ENCODE results near the gene ROBO1.
"Not testable (repeated sequence)": the region's sequence is repeated elsewhere in the genome, so short reads cannot be mapped to it uniquely, and the experiment has no call there.

ROBO1 gene

DNA sequence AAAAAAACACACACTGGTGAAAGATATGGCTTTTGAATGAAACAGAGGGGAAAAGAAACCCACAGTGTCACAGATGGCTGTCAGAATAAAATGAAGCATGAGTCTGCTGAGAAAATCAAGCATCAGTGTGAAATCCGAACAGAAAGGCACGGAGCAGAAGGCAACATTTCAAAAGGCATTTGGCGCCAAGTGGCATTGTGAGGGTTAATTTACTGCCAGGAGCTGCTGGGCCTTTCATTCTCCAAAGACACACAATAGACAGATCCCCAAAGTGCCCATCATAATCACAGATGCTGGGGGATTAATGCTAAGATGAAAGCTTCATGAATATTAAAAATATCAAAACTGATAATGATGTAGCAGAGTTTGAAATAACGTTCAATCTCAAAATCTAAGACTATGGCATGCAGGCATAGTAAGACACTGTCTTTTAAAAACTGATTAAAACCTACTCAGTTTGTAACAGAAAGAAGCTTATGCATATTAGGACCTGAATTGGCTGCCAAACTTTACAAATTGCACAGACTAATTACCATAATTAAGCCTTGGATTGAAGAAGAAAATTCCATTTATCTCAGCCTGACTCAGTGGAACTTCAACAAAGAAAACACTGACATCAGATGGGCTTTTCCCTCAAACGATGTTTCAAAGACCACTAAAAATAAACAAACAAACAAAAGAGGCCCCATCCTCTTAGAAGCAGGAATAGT, 589.2 kb downstream of the ROBO1 start:
- no peaks in the 10 kb centered on the region for H3F3A ChIP-seq (ENCODE audit: insufficient read depth)
- no peak overlapping the region for H3K4me3 ChIP-seq (ENCODE audit: insufficient read depth, low read length, poor library complexity, severe bottlenecking)
- H3K36me3 ChIP-seq (ENCODE audit: low read length), result no peaks in the 10 kb centered on the region
- H3K27ac ChIP-seq (ENCODE audit: low read depth, low read length), result no peak overlapping the region
- H2AFZ ChIP-seq (ENCODE audit: low read depth, low read length, severe bottlenecking), result no peak overlapping the region
- H3K79me2 ChIP-seq (ENCODE audit: insufficient read depth, low read length), result no peaks in the 10 kb centered on the region
- H3K9me2 ChIP-seq (replicated peaks; ENCODE audit: insufficient read depth, low read length), result no peaks in the 10 kb centered on the region
- H3K27me3 ChIP-seq (ENCODE audit: low read length), result no peaks in the 10 kb centered on the region
- TF ChIP-seq EZH2phosphoT487 (conservative IDR thresholded peaks at IDR 0.05; ENCODE audit: low read length), result no peak
- H4K20me1 ChIP-seq (ENCODE audit: low read depth, low read length), result no peaks in the 10 kb centered on the region
- no peaks in the 10 kb centered on the region for H3K9me3 ChIP-seq (ENCODE audit: insufficient read depth, low read length)
- H3K4me2 ChIP-seq (ENCODE audit: low read depth, low read length, poor library complexity, severe bottlenecking), result no peak overlapping the region
- H3K9ac ChIP-seq (ENCODE audit: low read length), result no peak overlapping the region

GRCh38 chr3:79175870-79176269, 591.9 kb downstream of the ROBO1 start:
- H3K79me2 ChIP-seq (ENCODE audit: insufficient read depth, low read length), result no peaks in the 10 kb centered on the region
- no peaks in the 10 kb centered on the region for H3F3A ChIP-seq (ENCODE audit: insufficient read depth)
- no peaks in the 10 kb centered on the region for H4K20me1 ChIP-seq (ENCODE audit: low read depth, low read length)
- no peaks in the 10 kb centered on the region for H3K9me2 ChIP-seq (replicated peaks; ENCODE audit: insufficient read depth, low read length)
- TF ChIP-seq EZH2phosphoT487 (conservative IDR thresholded peaks at IDR 0.05; ENCODE audit: low read length), result no peak
- TF ChIP-seq, protein P1, sequence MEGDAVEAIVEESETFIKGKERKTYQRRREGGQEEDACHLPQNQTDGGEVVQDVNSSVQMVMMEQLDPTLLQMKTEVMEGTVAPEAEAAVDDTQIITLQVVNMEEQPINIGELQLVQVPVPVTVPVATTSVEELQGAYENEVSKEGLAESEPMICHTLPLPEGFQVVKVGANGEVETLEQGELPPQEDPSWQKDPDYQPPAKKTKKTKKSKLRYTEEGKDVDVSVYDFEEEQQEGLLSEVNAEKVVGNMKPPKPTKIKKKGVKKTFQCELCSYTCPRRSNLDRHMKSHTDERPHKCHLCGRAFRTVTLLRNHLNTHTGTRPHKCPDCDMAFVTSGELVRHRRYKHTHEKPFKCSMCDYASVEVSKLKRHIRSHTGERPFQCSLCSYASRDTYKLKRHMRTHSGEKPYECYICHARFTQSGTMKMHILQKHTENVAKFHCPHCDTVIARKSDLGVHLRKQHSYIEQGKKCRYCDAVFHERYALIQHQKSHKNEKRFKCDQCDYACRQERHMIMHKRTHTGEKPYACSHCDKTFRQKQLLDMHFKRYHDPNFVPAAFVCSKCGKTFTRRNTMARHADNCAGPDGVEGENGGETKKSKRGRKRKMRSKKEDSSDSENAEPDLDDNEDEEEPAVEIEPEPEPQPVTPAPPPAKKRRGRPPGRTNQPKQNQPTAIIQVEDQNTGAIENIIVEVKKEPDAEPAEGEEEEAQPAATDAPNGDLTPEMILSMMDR (IDR thresholded peaks at IDR 0.05; ENCODE audit: insufficient read depth, low read length, poor library complexity, severe bottlenecking), result no peak
- no peak overlapping the region for H3K4me2 ChIP-seq (ENCODE audit: low read depth, low read length, poor library complexity, severe bottlenecking)
- H2AFZ ChIP-seq (ENCODE audit: low read depth, low read length, severe bottlenecking), result no peak overlapping the region
- H3K27me3 ChIP-seq (ENCODE audit: low read length), result no peaks in the 10 kb centered on the region
- H3K9ac ChIP-seq (ENCODE audit: low read length), result no peak overlapping the region
- H3K4me3 ChIP-seq (ENCODE audit: insufficient read depth, low read length, poor library complexity, severe bottlenecking), result no peak overlapping the region
- no peak overlapping the region for H3K27ac ChIP-seq (ENCODE audit: low read depth, low read length)
- no peaks in the 10 kb centered on the region for H3K36me3 ChIP-seq (ENCODE audit: low read length)
- H3K9me3 ChIP-seq (ENCODE audit: insufficient read depth, low read length), result no peaks in the 10 kb centered on the region

DNA sequence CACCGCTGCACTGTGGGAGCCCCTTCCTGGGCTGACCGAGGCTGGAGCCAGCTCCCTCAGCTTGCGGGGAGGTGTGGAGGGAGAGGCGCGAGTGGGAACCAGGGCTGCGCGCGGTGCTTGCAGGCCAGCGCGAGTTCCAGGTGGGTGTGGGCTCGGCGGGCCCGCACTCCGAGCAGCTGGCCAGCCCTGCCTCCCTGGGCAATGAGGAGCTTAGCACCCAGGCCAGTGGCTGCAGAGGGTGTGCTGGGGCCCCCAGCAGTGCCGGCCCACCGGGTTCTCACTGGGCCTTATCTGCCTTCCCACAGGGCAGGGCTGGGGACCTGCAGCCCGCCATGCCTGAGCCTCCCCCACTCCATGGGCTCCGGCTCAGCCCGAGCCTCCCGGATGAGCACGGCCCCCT, 594.5 kb downstream of the ROBO1 start:
- not testable (repeated sequence) for H4K20me1 ChIP-seq (ENCODE audit: low read depth, low read length); H3K79me2 ChIP-seq (ENCODE audit: insufficient read depth, low read length); H3K27ac ChIP-seq (ENCODE audit: low read depth, low read length); H3K27me3 ChIP-seq (ENCODE audit: low read length); H3K4me3 ChIP-seq (ENCODE audit: insufficient read depth, low read length, poor library complexity, severe bottlenecking); H3K36me3 ChIP-seq (ENCODE audit: low read length); H3K9ac ChIP-seq (ENCODE audit: low read length); H3K9me2 ChIP-seq (replicated peaks; ENCODE audit: insufficient read depth, low read length); H2AFZ ChIP-seq (ENCODE audit: low read depth, low read length, severe bottlenecking); H3K4me2 ChIP-seq (ENCODE audit: low read depth, low read length, poor library complexity, severe bottlenecking); H3F3A ChIP-seq (ENCODE audit: insufficient read depth); H3K9me3 ChIP-seq (ENCODE audit: insufficient read depth, low read length)

GRCh38 chr3:79172241-79172640, 595.6 kb downstream of the ROBO1 start:
- H3K9me3 ChIP-seq (ENCODE audit: insufficient read depth, low read length), result no peaks in the 10 kb centered on the region
- no peak overlapping the region for H2AFZ ChIP-seq (ENCODE audit: low read depth, low read length, severe bottlenecking)
- H3K36me3 ChIP-seq (ENCODE audit: low read length), result no peaks in the 10 kb centered on the region
- H3F3A ChIP-seq (ENCODE audit: insufficient read depth), result no peaks in the 10 kb centered on the region
- no peaks in the 10 kb centered on the region for H3K27me3 ChIP-seq (ENCODE audit: low read length)
- H3K79me2 ChIP-seq (ENCODE audit: insufficient read depth, low read length), result no peaks in the 10 kb centered on the region
- no peak overlapping the region for H3K9ac ChIP-seq (ENCODE audit: low read length)
- no peak overlapping the region for H3K27ac ChIP-seq (ENCODE audit: low read depth, low read length)
- no peaks in the 10 kb centered on the region for H4K20me1 ChIP-seq (ENCODE audit: low read depth, low read length)
- H3K9me2 ChIP-seq (replicated peaks; ENCODE audit: insufficient read depth, low read length), result no peaks in the 10 kb centered on the region
- TF ChIP-seq, protein P1 (IDR thresholded peaks at IDR 0.05; ENCODE audit: insufficient read depth, low read length, poor library complexity, severe bottlenecking), result no peak
- no peak for TF ChIP-seq EZH2phosphoT487 (conservative IDR thresholded peaks at IDR 0.05; ENCODE audit: low read length)
- H3K4me2 ChIP-seq (ENCODE audit: low read depth, low read length, poor library complexity, severe bottlenecking), result no peak overlapping the region
- no peak overlapping the region for H3K4me3 ChIP-seq (ENCODE audit: insufficient read depth, low read length, poor library complexity, severe bottlenecking)
